Ovary (tissue), 3 donors: Measurements from ENCODE around the gene OTX1.

Experiments used
- CTCF ChIP-seq, 3 donors: fragments of 450-650 bp in 2 of 3; fragments of 200-600 bp in 1 of 3; IDR thresholded peaks; one replicate each; pipeline versions ENCODE4 v1.5.1 to v1.8.0; 2016 to 2022; ENCODE audit warnings: antibody characterized with exemption in 3 of 3, mild to moderate bottlenecking in 1 of 3
- POLR2A ChIP-seq: fragments of 450-650 bp; IDR thresholded peaks from one replicate; pipeline ENCODE4 v1.6.1; 2017; ENCODE audit warnings: antibody characterized with exemption, mild to moderate bottlenecking, moderate library complexity
- donor health status: DM: no; HTN: no; CAD: no.

- TF ChIP-seq CTCF (IDR thresholded peaks at IDR 0.05) = no peak
- no peak for TF ChIP-seq POLR2A
Observed at GRCh38 chr2:63008838-63009237, 41.8 kb upstream of the OTX1 start.
